HepG2 (cell line): ENCODE results near the gene BRD2. TPM values are rescaled to one million over a fixed set of nuclear protein-coding genes. Genes with fewer than 3 reads are reported as not detected.
A peak's percentile ranks its signal among the peaks of the same experiment; 100 is the strongest.

ENCODE experiments used
- EEA1 ChIP-seq: sonication (generic); formaldehyde crosslinking; IDR thresholded peaks from 2 replicates; pipeline ENCODE4 v1.5.1; 2020; ENCODE audit warnings: mild to moderate bottlenecking, missing genetic modification reagents, borderline replicate concordance
- HMG20A ChIP-seq: IDR thresholded peaks from 2 replicates; pipeline ENCODE4 v1.6.1; 2016; ENCODE audit warnings: borderline replicate concordance
- POLR2A ChIP-seq, 2 experiments: IDR thresholded peaks; 2 replicates each; pipeline ENCODE4 v1.6.1; 2011; ENCODE audit warnings: low read depth in 2 of 2, low read length in 2 of 2, mild to moderate bottlenecking in 1 of 2, moderate library complexity in 1 of 2; ENCODE audit not compliant: insufficient read depth in 1 of 2
- STAG1 ChIP-seq: sonication (generic); formaldehyde crosslinking; IDR thresholded peaks from 2 replicates; pipeline ENCODE4 v1.4.0; 2020; ENCODE audit warnings: missing genetic modification reagents
- ZBTB1 ChIP-seq: sonication (generic); formaldehyde crosslinking; IDR thresholded peaks from 2 replicates; pipeline ENCODE4 v1.4.0; 2020; ENCODE audit warnings: missing genetic modification reagents, borderline replicate concordance
- ZKSCAN5 ChIP-seq: sonication (generic); formaldehyde crosslinking; IDR thresholded peaks from 2 replicates; pipeline ENCODE4 v1.5.1; 2020; ENCODE audit warnings: mild to moderate bottlenecking, missing genetic modification reagents
- ZNF468 ChIP-seq: sonication (generic); formaldehyde crosslinking; IDR thresholded peaks from 2 replicates; pipeline ENCODE4 v1.8.0; 2022; ENCODE audit warnings: mild to moderate bottlenecking, moderate library complexity, missing genetic modification reagents
- ZNF75D ChIP-seq: sonication (generic); formaldehyde crosslinking; IDR thresholded peaks from 2 replicates; pipeline ENCODE4 v1.8.1; 2023; ENCODE audit warnings: missing genetic modification reagents, mild to moderate bottlenecking, borderline replicate concordance
- ZNF788 ChIP-seq: sonication (generic); formaldehyde crosslinking; IDR thresholded peaks from 2 replicates; pipeline ENCODE4 v1.5.0; 2020; ENCODE audit warnings: mild to moderate bottlenecking, missing genetic modification reagents, borderline replicate concordance
- polyA plus RNA-seq, 8 experiments: library from polyadenylated mRNA; depleted of rRNA in 3 of 8; stranded (reverse) in 7 of 8; unstranded in 1 of 8; fragments of >200 nt; fragmentation: Illumina TruSeq in 4 of 8; extraction: Trizol in 4 of 8; gene quantifications; 2 replicates each; pipeline versions ENCODE4 v1.2.1 to v1.2.3, GENCODE V29; 2011 to 2016; ENCODE audit warnings: low read depth in 4 of 8, missing spikeins in 1 of 8, mixed read lengths in 1 of 8; ENCODE audit not compliant: insufficient read depth in 1 of 8
- total RNA-seq, 5 experiments: library from RNA; depleted of rRNA; stranded (reverse); fragments of >200 nt; fragmentation: Illumina TruSeq; extraction: Trizol; gene quantifications; 2 replicates each; pipeline ENCODE4 v1.2.3, GENCODE V29; 2016; ENCODE audit warnings: low read depth in 1 of 5
- TF ChIP-seq, protein P1 (sequence below): sonication (generic); formaldehyde crosslinking; IDR thresholded peaks from 2 replicates; pipeline ENCODE4 v1.4.0; 2020; ENCODE audit warnings: missing genetic modification reagents, borderline replicate concordance
- TF ChIP-seq, protein P2 (sequence below): sonication (generic); formaldehyde crosslinking; IDR thresholded peaks from 2 replicates; pipeline ENCODE4 v1.8.0; 2022; ENCODE audit warnings: mild to moderate bottlenecking, missing genetic modification reagents, moderate library complexity
- TF ChIP-seq, protein P3 (sequence below): sonication (generic); formaldehyde crosslinking; IDR thresholded peaks from 2 replicates; pipeline ENCODE4 v1.5.1; 2020; ENCODE audit warnings: mild to moderate bottlenecking, moderate library complexity, missing genetic modification reagents
- TF ChIP-seq, protein P4 (sequence below): sonication (generic); formaldehyde crosslinking; IDR thresholded peaks from 2 replicates; pipeline ENCODE4 v1.5.0; 2020; ENCODE audit warnings: missing genetic modification reagents
- TF ChIP-seq, protein P5 (sequence below): sonication (generic); formaldehyde crosslinking; IDR thresholded peaks from 2 replicates; pipeline ENCODE4 v1.5.0; 2020; ENCODE audit warnings: mild to moderate bottlenecking, missing genetic modification reagents, moderate library complexity
- TF ChIP-seq, protein P6 (sequence below): sonication (generic); formaldehyde crosslinking; IDR thresholded peaks from 2 replicates; pipeline ENCODE4 v1.8.1; 2022; ENCODE audit warnings: low read depth, mild to moderate bottlenecking, missing genetic modification reagents
- TF ChIP-seq, protein P7 (sequence below): sonication (generic); formaldehyde crosslinking; conservative IDR thresholded peaks from 2 replicates; pipeline ENCODE4 v1.8.1; 2023; ENCODE audit warnings: missing genetic modification reagents

BRD2 gene
- total and polyA plus RNA-seq, 2 of the 13 experiments (the other 11 are each of a cell fraction or from before 2014, with no cell fraction given) = 143 to 202 TPM

DNA sequence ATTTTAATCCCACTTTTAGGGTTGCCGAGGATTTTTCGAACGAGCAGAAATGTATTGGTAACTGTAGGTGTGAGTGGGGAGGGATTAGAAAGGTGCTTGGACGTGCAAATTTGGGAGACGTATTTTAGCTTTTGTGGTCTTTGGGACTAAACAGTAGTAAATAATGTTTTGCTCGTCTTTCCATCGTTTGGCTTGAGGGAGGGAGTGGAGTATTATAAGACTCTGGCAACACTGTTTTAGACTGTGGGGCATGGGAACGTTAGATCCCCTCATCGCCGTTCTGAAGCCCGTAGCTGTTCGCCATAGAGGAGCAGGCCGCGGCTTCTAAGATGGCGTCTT is 2.8 kb downstream of the BRD2 start (continued):
- TF ChIP-seq, protein P1, sequence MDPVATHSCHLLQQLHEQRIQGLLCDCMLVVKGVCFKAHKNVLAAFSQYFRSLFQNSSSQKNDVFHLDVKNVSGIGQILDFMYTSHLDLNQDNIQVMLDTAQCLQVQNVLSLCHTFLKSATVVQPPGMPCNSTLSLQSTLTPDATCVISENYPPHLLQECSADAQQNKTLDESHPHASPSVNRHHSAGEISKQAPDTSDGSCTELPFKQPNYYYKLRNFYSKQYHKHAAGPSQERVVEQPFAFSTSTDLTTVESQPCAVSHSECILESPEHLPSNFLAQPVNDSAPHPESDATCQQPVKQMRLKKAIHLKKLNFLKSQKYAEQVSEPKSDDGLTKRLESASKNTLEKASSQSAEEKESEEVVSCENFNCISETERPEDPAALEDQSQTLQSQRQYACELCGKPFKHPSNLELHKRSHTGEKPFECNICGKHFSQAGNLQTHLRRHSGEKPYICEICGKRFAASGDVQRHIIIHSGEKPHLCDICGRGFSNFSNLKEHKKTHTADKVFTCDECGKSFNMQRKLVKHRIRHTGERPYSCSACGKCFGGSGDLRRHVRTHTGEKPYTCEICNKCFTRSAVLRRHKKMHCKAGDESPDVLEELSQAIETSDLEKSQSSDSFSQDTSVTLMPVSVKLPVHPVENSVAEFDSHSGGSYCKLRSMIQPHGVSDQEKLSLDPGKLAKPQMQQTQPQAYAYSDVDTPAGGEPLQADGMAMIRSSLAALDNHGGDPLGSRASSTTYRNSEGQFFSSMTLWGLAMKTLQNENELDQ (CRISPR knock-in tag) = no peak
- TF ChIP-seq, protein P2, sequence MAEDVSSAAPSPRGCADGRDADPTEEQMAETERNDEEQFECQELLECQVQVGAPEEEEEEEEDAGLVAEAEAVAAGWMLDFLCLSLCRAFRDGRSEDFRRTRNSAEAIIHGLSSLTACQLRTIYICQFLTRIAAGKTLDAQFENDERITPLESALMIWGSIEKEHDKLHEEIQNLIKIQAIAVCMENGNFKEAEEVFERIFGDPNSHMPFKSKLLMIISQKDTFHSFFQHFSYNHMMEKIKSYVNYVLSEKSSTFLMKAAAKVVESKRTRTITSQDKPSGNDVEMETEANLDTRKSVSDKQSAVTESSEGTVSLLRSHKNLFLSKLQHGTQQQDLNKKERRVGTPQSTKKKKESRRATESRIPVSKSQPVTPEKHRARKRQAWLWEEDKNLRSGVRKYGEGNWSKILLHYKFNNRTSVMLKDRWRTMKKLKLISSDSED (CRISPR knock-in tag) = 0 out of 2 replicates have a peak, but pooled peaks have one; percentile 67
- TF ChIP-seq ZNF788 (CRISPR knock-in tag) (peak; percentile 6; the same call in 1 of the 2 replicates), ZNF468 (CRISPR knock-in tag) (no peak), ZNF75D (CRISPR knock-in tag) (no peak), ZBTB1 (no peak), ZKSCAN5 (CRISPR knock-in tag) (no peak; the same call in 1 of the 2 replicates), EEA1 (CRISPR knock-in tag) (no peak), POLR2A (IDR thresholded peaks at IDR 0.05; ENCODE audit: insufficient read depth in 1 of 2, low read depth in 2 of 2, low read length in 2 of 2) (peak in 1 of 2 experiments; percentile 55; a peak in 2 of 4 replicates), HMG20A (CRISPR knock-in tag) (no peak), STAG1 (CRISPR knock-in tag) (no peak)
- TF ChIP-seq, protein P3, sequence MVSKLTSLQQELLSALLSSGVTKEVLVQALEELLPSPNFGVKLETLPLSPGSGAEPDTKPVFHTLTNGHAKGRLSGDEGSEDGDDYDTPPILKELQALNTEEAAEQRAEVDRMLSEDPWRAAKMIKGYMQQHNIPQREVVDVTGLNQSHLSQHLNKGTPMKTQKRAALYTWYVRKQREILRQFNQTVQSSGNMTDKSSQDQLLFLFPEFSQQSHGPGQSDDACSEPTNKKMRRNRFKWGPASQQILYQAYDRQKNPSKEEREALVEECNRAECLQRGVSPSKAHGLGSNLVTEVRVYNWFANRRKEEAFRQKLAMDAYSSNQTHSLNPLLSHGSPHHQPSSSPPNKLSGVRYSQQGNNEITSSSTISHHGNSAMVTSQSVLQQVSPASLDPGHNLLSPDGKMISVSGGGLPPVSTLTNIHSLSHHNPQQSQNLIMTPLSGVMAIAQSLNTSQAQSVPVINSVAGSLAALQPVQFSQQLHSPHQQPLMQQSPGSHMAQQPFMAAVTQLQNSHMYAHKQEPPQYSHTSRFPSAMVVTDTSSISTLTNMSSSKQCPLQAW (CRISPR knock-in tag) = no peak
- TF ChIP-seq, protein P4, sequence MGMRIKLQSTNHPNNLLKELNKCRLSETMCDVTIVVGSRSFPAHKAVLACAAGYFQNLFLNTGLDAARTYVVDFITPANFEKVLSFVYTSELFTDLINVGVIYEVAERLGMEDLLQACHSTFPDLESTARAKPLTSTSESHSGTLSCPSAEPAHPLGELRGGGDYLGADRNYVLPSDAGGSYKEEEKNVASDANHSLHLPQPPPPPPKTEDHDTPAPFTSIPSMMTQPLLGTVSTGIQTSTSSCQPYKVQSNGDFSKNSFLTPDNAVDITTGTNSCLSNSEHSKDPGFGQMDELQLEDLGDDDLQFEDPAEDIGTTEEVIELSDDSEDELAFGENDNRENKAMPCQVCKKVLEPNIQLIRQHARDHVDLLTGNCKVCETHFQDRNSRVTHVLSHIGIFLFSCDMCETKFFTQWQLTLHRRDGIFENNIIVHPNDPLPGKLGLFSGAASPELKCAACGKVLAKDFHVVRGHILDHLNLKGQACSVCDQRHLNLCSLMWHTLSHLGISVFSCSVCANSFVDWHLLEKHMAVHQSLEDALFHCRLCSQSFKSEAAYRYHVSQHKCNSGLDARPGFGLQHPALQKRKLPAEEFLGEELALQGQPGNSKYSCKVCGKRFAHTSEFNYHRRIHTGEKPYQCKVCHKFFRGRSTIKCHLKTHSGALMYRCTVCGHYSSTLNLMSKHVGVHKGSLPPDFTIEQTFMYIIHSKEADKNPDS = no peak
- TF ChIP-seq, protein P5, sequence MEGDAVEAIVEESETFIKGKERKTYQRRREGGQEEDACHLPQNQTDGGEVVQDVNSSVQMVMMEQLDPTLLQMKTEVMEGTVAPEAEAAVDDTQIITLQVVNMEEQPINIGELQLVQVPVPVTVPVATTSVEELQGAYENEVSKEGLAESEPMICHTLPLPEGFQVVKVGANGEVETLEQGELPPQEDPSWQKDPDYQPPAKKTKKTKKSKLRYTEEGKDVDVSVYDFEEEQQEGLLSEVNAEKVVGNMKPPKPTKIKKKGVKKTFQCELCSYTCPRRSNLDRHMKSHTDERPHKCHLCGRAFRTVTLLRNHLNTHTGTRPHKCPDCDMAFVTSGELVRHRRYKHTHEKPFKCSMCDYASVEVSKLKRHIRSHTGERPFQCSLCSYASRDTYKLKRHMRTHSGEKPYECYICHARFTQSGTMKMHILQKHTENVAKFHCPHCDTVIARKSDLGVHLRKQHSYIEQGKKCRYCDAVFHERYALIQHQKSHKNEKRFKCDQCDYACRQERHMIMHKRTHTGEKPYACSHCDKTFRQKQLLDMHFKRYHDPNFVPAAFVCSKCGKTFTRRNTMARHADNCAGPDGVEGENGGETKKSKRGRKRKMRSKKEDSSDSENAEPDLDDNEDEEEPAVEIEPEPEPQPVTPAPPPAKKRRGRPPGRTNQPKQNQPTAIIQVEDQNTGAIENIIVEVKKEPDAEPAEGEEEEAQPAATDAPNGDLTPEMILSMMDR = no peak
- TF ChIP-seq, protein P6, sequence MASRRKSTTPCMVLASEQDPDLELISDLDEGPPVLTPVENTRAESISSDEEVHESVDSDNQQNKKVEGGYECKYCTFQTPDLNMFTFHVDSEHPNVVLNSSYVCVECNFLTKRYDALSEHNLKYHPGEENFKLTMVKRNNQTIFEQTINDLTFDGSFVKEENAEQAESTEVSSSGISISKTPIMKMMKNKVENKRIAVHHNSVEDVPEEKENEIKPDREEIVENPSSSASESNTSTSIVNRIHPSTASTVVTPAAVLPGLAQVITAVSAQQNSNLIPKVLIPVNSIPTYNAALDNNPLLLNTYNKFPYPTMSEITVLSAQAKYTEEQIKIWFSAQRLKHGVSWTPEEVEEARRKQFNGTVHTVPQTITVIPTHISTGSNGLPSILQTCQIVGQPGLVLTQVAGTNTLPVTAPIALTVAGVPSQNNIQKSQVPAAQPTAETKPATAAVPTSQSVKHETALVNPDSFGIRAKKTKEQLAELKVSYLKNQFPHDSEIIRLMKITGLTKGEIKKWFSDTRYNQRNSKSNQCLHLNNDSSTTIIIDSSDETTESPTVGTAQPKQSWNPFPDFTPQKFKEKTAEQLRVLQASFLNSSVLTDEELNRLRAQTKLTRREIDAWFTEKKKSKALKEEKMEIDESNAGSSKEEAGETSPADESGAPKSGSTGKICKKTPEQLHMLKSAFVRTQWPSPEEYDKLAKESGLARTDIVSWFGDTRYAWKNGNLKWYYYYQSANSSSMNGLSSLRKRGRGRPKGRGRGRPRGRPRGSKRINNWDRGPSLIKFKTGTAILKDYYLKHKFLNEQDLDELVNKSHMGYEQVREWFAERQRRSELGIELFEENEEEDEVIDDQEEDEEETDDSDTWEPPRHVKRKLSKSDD (CRISPR knock-in tag) = 0 out of 2 replicates have a peak, but pooled peaks have one; percentile 14
- TF ChIP-seq, protein P7, sequence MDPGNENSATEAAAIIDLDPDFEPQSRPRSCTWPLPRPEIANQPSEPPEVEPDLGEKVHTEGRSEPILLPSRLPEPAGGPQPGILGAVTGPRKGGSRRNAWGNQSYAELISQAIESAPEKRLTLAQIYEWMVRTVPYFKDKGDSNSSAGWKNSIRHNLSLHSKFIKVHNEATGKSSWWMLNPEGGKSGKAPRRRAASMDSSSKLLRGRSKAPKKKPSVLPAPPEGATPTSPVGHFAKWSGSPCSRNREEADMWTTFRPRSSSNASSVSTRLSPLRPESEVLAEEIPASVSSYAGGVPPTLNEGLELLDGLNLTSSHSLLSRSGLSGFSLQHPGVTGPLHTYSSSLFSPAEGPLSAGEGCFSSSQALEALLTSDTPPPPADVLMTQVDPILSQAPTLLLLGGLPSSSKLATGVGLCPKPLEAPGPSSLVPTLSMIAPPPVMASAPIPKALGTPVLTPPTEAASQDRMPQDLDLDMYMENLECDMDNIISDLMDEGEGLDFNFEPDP (CRISPR knock-in tag) = no peak
